Endothelial cell of umbilical vein (primary cell): ENCODE data around the gene SLIT1. TPM values are rescaled to one million over a fixed set of nuclear protein-coding genes. Genes with fewer than 3 reads are reported as not detected.

Source experiments
- BruUV-seq: library from RNA; stranded (reverse); fragments of 400-500 nt; replicated peaks from 2 replicates; lab custom pipeline; 2021; lab: Mats Ljungman, UMichigan
- CTCF ChIA-PET: fragments of 300-600, 350-600 bp; sonication (Branson Sonifier 250); formaldehyde crosslinking; loops from one replicate; lab custom pipeline; 2021; ENCODE audit warnings: antibody characterized with exemption, inconsistent platforms; lab: Charles Lee
- POLR2A ChIA-PET: fragments of 300-600, 350-600 bp; sonication (Branson Sonifier 250); formaldehyde crosslinking; loops from one replicate; lab custom pipeline; 2021; ENCODE audit warnings: antibody characterized with exemption, inconsistent platforms; lab: Charles Lee
- DNase-seq: peaks from one replicate; pipeline ENCODE4 v3.0.0-alpha.2; 2011; ENCODE audit warnings: low read depth, low spot score
- FAIRE-seq: peaks from 2 replicates; lab custom pipeline; 2011; peaks lifted over from hg19 to GRCh38; lab: Jason Lieb, UNC
- H2AFZ ChIP-seq: 2 replicates; pipeline ENCODE4 v1.6.0; 2012; ENCODE audit warnings: low read depth, low read length, control low read depth, inconsistent platforms
- H3K27ac ChIP-seq: 2 replicates; pipeline ENCODE4 v1.5.1; 2011; ENCODE audit warnings: low read depth, mild to moderate bottlenecking, control low read depth, low read length, moderate library complexity; ENCODE audit not compliant: insufficient read depth
- H3K27me3 ChIP-seq, 2 experiments: 2 replicates each; pipeline versions ENCODE4 v1.6.0 to v1.6.1; 2011; ENCODE audit warnings: low read length in 2 of 2, mixed read lengths in 1 of 2; ENCODE audit not compliant: control insufficient read depth in 2 of 2, insufficient read depth in 2 of 2
- H3K36me3 ChIP-seq, 2 experiments: 2 replicates in 1 of 2; 3 replicates in 1 of 2; pipeline ENCODE4 v1.5.1; 2011; ENCODE audit warnings: low read length in 2 of 2, mild to moderate bottlenecking in 1 of 2, moderate library complexity in 1 of 2; ENCODE audit not compliant: control insufficient read depth in 2 of 2, insufficient read depth in 2 of 2; ENCODE audit errors: extremely low read depth in 1 of 2
- H3K4me1 ChIP-seq: 3 replicates; pipeline ENCODE4 v1.5.1; 2011; ENCODE audit warnings: mild to moderate bottlenecking, low read length; ENCODE audit not compliant: control insufficient read depth, insufficient read depth; ENCODE audit errors: extremely low read depth
- H3K4me2 ChIP-seq: 2 replicates; pipeline ENCODE4 v1.6.1; 2011; ENCODE audit warnings: low read length, control low read depth, mixed read lengths; ENCODE audit not compliant: insufficient read depth
- H3K4me3 ChIP-seq, 3 experiments: fragments of 200-600 bp in 1 of 3; sonication (generic), shearing (Covaris generic) in 1 of 3; replicated peaks in 1 of 3; 2 replicates each; pipeline ENCODE4 v1.5.1; 2011 to 2016; ENCODE audit warnings: control low read depth in 3 of 3, low read length in 3 of 3, mild to moderate bottlenecking in 2 of 3, inconsistent platforms in 1 of 3, low read depth in 1 of 3, moderate library complexity in 1 of 3; ENCODE audit not compliant: insufficient read depth in 1 of 3
- H3K79me2 ChIP-seq: 2 replicates; pipeline ENCODE4 v1.6.0; 2012; ENCODE audit warnings: low read length, inconsistent platforms; ENCODE audit not compliant: control insufficient read depth, insufficient read depth
- H3K9ac ChIP-seq: replicated peaks from 2 replicates; pipeline ENCODE3; 2011; ENCODE audit warnings: low read length, control low read depth; ENCODE audit not compliant: insufficient read depth; ENCODE audit errors: extremely low read depth
- H3K9me1 ChIP-seq: replicated peaks from 3 replicates; pipeline ENCODE4 v1.6.0; 2011; ENCODE audit warnings: mild to moderate bottlenecking, low read length; ENCODE audit not compliant: control insufficient read depth, insufficient read depth; ENCODE audit errors: extremely low read depth
- H3K9me3 ChIP-seq: replicated peaks from 2 replicates; pipeline ENCODE4 v1.5.1; 2012; ENCODE audit warnings: low read length, inconsistent platforms; ENCODE audit not compliant: control insufficient read depth, insufficient read depth
- H4K20me1 ChIP-seq: replicated peaks from 2 replicates; pipeline ENCODE3; 2011; ENCODE audit warnings: mild to moderate bottlenecking, low read length; ENCODE audit not compliant: control insufficient read depth, insufficient read depth; ENCODE audit errors: extremely low read depth
- EZH2 ChIP-seq: IDR thresholded peaks from 2 replicates; pipeline ENCODE4 v1.6.1; 2012; ENCODE audit warnings: borderline replicate concordance, low read depth, mild to moderate bottlenecking, moderate library complexity, low read length, inconsistent platforms; ENCODE audit not compliant: severe bottlenecking
- FOS ChIP-seq: IDR thresholded peaks from 2 replicates; pipeline ENCODE4 v1.6.1; 2011; ENCODE audit warnings: mild to moderate bottlenecking, low read length, moderate library complexity, borderline replicate concordance; ENCODE audit not compliant: insufficient read depth
- GATA2 ChIP-seq: IDR thresholded peaks from 2 replicates; pipeline ENCODE4 v1.7.0; 2011; ENCODE audit warnings: low read depth, mild to moderate bottlenecking, moderate library complexity, mixed read lengths, low read length; ENCODE audit not compliant: insufficient read length, insufficient read depth
- JUN ChIP-seq: IDR thresholded peaks from 2 replicates; pipeline ENCODE4 v1.6.1; 2011; ENCODE audit warnings: borderline replicate concordance, low read depth; ENCODE audit not compliant: insufficient read length, insufficient read depth
- MAX ChIP-seq: IDR thresholded peaks from 2 replicates; pipeline ENCODE4 v1.6.1; 2011; ENCODE audit not compliant: insufficient read depth, insufficient read length
- MYC ChIP-seq: IDR thresholded peaks from one replicate; pipeline ENCODE4 v1.6.1; 2011; ENCODE audit warnings: mild to moderate bottlenecking, low read depth, low read length
- POLR2A ChIP-seq: IDR thresholded peaks from 2 replicates; pipeline ENCODE4 v1.6.1; 2012; ENCODE audit warnings: low read depth, mild to moderate bottlenecking, control low read depth, low read length
- POLR2AphosphoS5 ChIP-seq: IDR thresholded peaks from 2 replicates; pipeline ENCODE4 v1.6.1; 2012; ENCODE audit warnings: low read depth, mild to moderate bottlenecking, control low read depth, low read length, moderate library complexity; ENCODE audit not compliant: insufficient read depth
- dilution Hi-C: fragments of 300-500 bp; cut with MboI; formaldehyde crosslinking; loops from one replicate; pipeline ENCODE4 v1.15.0; 2019; ENCODE audit warnings: low sequenced_read_pairs; ENCODE audit not compliant: extremely low pct_ligation_motif_present
- intact Hi-C: fragments of 100-400 bp; cut with micrococcal nuclease; formaldehyde crosslinking; loops from one replicate; pipeline ENCODE4 v1.10.0; 2022
- polyA plus RNA-seq, 4 experiments: library from polyadenylated mRNA; depleted of rRNA in 3 of 4; stranded (reverse) in 3 of 4; unstranded in 1 of 4; fragments of >200 nt; gene quantifications; 2 replicates each; pipeline versions ENCODE4 v1.2.1 to v1.2.3, GENCODE V29; 2011 to 2012; ENCODE audit warnings: missing spikeins in 1 of 4
- total RNA-seq: library from RNA; stranded (reverse); gene quantifications from 2 replicates; pipeline ENCODE4 v1.2.3, GENCODE V29; 2021
- TF ChIP-seq, protein P1 (sequence below), 2 donors: IDR thresholded peaks; 1 replicate in 1 of 2; 2 replicates in 1 of 2; pipeline ENCODE4 v1.5.1; 2011; ENCODE audit warnings: low read length in 2 of 2, mild to moderate bottlenecking in 2 of 2, moderate library complexity in 2 of 2, control low read depth in 1 of 2, inconsistent platforms in 1 of 2, low read depth in 1 of 2; ENCODE audit not compliant: insufficient read depth in 1 of 2; ENCODE audit errors: extremely low read depth in 1 of 2

SLIT1 gene
- total and polyA plus RNA-seq, 2 donors (not counting 3 experiments of a cell fraction or from before 2014, with no cell fraction given), result 0.04 to 0.20 TPM

DNA sequence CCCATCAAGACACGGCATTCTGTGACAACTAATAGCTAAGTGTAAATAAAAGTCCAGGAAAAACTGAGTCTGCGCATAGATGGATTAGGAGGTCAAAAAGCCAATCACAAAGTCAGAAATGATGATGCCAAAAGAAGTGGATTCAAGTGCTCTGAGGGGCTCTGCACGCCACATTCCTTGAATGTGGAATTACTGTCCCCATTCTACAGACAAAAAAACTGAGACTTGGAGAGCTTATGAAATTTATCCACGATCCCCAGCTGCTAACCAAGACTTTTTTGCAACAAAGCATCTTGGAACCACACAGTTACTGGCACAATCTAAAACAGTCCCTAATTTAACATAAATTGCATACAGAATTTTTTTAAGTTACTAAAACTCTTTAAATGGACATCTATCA lies 49.6 kb upstream of the SLIT1 start:
- ChIA-PET CTCF (interaction anchor here (1.3 to 7.1 kb wide), 10 partner anchors 11 to 594 kb away, joined by 4 to 126 read pairs (median 8); no protein-coding TSS in a partner anchor), POLR2A (no interaction called here)
- Histone ChIP-seq H3K9ac (no peak overlapping the region), H2AFZ (no peak overlapping the region), H3K79me2 (no peaks in the 10 kb centered on the region), H3K9me1 (no peaks in the 10 kb centered on the region), H3K4me1 (no peaks in the 10 kb centered on the region), H3K9me3 (no peaks in the 10 kb centered on the region), H3K36me3 (no peaks in the 10 kb centered on the region), H3K4me2 (no peak overlapping the region), H4K20me1 (no peaks in the 10 kb centered on the region), H3K4me3 (no peak overlapping the region), H3K27me3 (no peaks in the 10 kb centered on the region), H3K27ac (no peak overlapping the region)
- no TSS peak for BruUV-seq
- FAIRE-seq (no peak), DNase-seq (no peak)
- intact Hi-C loops (no loop called here), dilution Hi-C loops (no loop called here)
- TF ChIP-seq JUN (no peak), GATA2 (no peak), POLR2AphosphoS5 (no peak), MYC (no peak), EZH2 (no peak), POLR2A (no peak), MAX (no peak), FOS (no peak)
- TF ChIP-seq, protein P1, sequence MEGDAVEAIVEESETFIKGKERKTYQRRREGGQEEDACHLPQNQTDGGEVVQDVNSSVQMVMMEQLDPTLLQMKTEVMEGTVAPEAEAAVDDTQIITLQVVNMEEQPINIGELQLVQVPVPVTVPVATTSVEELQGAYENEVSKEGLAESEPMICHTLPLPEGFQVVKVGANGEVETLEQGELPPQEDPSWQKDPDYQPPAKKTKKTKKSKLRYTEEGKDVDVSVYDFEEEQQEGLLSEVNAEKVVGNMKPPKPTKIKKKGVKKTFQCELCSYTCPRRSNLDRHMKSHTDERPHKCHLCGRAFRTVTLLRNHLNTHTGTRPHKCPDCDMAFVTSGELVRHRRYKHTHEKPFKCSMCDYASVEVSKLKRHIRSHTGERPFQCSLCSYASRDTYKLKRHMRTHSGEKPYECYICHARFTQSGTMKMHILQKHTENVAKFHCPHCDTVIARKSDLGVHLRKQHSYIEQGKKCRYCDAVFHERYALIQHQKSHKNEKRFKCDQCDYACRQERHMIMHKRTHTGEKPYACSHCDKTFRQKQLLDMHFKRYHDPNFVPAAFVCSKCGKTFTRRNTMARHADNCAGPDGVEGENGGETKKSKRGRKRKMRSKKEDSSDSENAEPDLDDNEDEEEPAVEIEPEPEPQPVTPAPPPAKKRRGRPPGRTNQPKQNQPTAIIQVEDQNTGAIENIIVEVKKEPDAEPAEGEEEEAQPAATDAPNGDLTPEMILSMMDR (IDR thresholded peaks at IDR 0.05; ENCODE audit: extremely low read depth in 1 of 2, insufficient read depth in 1 of 2, low read depth in 1 of 2, low read length in 2 of 2), result no peak
